OCI-LY7 (cell line): ENCODE results near the gene LRIG1. TPM values are rescaled to one million over a fixed set of nuclear protein-coding genes. Genes with fewer than 3 reads are reported as not detected.

Source experiments
- BruUV-seq: library from RNA; stranded (reverse); fragments of 400-500 nt; replicated peaks from 2 replicates; lab custom pipeline; 2021; lab: Mats Ljungman, UMichigan
- CTCF ChIA-PET: fragments of 300-600 bp; sonication (Branson Sonifier 250); formaldehyde crosslinking; loops from one replicate; lab custom pipeline; 2022; ENCODE audit warnings: antibody characterized with exemption; ENCODE audit not compliant: unreplicated experiment; lab: Charles Lee
- POLR2A ChIA-PET: fragments of 300-600 bp; sonication (Branson Sonifier 250); formaldehyde crosslinking; loops from one replicate; lab custom pipeline; 2022; ENCODE audit warnings: antibody characterized with exemption; lab: Charles Lee
- DNase-seq: peaks from one replicate; pipeline ENCODE4 v3.0.0-alpha.2; 2015; ENCODE audit warnings: low spot score
- H2AFZ ChIP-seq: fragments of 200-600 bp; sonication (generic), shearing (Covaris generic); 2 replicates; pipeline ENCODE4 v1.6.1; 2014; ENCODE audit warnings: mild to moderate bottlenecking, antibody characterized with exemption, low read length, moderate library complexity
- H3K27ac ChIP-seq: fragments of 200-600 bp; sonication (generic); 2 replicates; pipeline ENCODE4 v1.5.1; 2014; ENCODE audit warnings: mixed run types, low read depth, mild to moderate bottlenecking, moderate library complexity, low read length, inconsistent platforms; ENCODE audit not compliant: poor library complexity, severe bottlenecking
- H3K36me3 ChIP-seq: fragments of 200-600 bp; sonication (generic); 2 replicates; pipeline ENCODE4 v1.6.1; 2014; ENCODE audit warnings: mild to moderate bottlenecking, antibody characterized with exemption, low read length, moderate library complexity, mixed read lengths; ENCODE audit not compliant: insufficient read depth
- H3K4me1 ChIP-seq: fragments of 200-600 bp; sonication (generic); 2 replicates; pipeline ENCODE4 v1.5.1; 2014; ENCODE audit warnings: mild to moderate bottlenecking, low read length; ENCODE audit not compliant: insufficient read depth, poor library complexity, severe bottlenecking
- H3K4me2 ChIP-seq: fragments of 200-600 bp; sonication (generic); 2 replicates; pipeline ENCODE4 v1.6.1; 2014; ENCODE audit warnings: mild to moderate bottlenecking, low read length
- H3K4me3 ChIP-seq: fragments of 200-600 bp; sonication (generic); 2 replicates; pipeline ENCODE4 v1.5.1; 2014; ENCODE audit warnings: mild to moderate bottlenecking, low read depth, low read length; ENCODE audit not compliant: poor library complexity, severe bottlenecking
- H3K79me2 ChIP-seq: fragments of 200-600 bp; sonication (generic); 2 replicates; pipeline ENCODE4 v1.6.1; 2016; ENCODE audit warnings: low read depth, mild to moderate bottlenecking, low read length, moderate library complexity, mixed read lengths; ENCODE audit not compliant: insufficient read depth
- H3K9me2 ChIP-seq: fragments of 200-600 bp; sonication (generic); 2 replicates; pipeline ENCODE4 v1.6.1; 2016; ENCODE audit warnings: mild to moderate bottlenecking, low read length, mixed read lengths; ENCODE audit not compliant: insufficient read depth
- H3K9me3 ChIP-seq: fragments of 200-600 bp; sonication (generic); 2 replicates; pipeline ENCODE4 v1.6.1; 2014; ENCODE audit warnings: mild to moderate bottlenecking, mixed run types, low read length, mixed read lengths
- H4K20me1 ChIP-seq: fragments of 200-600 bp; sonication (generic); 2 replicates; pipeline ENCODE4 v1.6.1; 2014; ENCODE audit warnings: mild to moderate bottlenecking, antibody characterized with exemption, low read length, moderate library complexity, mixed read lengths; ENCODE audit not compliant: insufficient read depth
- EZH2phosphoT487 ChIP-seq: fragments of 200-600 bp; sonication (generic); IDR thresholded peaks from 2 replicates; pipeline ENCODE4 v1.6.1; 2018; ENCODE audit warnings: low read depth, borderline replicate concordance, mild to moderate bottlenecking, mixed run types, antibody characterized with exemption, low read length, moderate library complexity, mixed read lengths
- intact Hi-C: fragments of 100-400 bp; cut with micrococcal nuclease; formaldehyde crosslinking; loops from one replicate; pipeline ENCODE4 v1.10.0; 2022; ENCODE audit not compliant: unreplicated experiment
- total RNA-seq, 2 experiments: library from RNA; depleted of rRNA in 1 of 2; stranded (reverse); fragments of >200 nt in 1 of 2; shearing (Covaris generic) in 1 of 2; gene quantifications; 2 replicates each; pipeline ENCODE4 v1.2.3, GENCODE V29; 2014 to 2022
- TF ChIP-seq, protein P1 (sequence below): fragments of 200-600 bp; sonication (generic); conservative IDR thresholded peaks from 2 replicates; pipeline ENCODE4 v1.5.1; 2014; ENCODE audit warnings: mild to moderate bottlenecking, antibody characterized with exemption, low read length, moderate library complexity, mixed read lengths

Gene LRIG1
- total RNA-seq, 2 experiments from 2014 or later = 84.2 to 115 TPM

DNA sequence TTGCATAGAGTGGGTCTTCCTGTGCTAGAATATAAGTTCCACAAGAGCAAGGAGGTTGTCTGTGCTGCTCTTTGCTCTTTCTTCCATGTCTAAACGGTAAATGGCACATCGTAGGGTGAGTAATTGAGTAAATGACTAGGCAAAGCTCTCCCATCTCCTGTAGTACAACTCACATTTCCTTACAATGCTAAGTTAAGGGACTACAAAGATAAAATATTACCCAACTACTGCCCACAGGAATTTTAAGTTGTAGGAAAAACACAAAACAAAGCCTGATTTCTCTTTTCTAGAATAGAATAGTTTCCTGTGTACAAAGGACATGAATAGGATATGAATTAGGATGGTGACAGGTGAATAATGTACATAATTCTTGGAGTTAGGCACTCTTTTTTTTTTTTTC lies 19.9 kb upstream of the LRIG1 start:
- Histone ChIP-seq H3K9me2 (no peaks in the 10 kb centered on the region), H3K4me3 (no peak overlapping the region), H3K9me3 (no peaks in the 10 kb centered on the region), H2AFZ (no peak overlapping the region), H3K4me2 (no peak overlapping the region), H3K79me2 (no peaks in the 10 kb centered on the region), H3K36me3 (no peaks in the 10 kb centered on the region), H3K4me1 (no peaks in the 10 kb centered on the region), H3K27ac (no peak overlapping the region), H4K20me1 (no peaks in the 10 kb centered on the region)
- CTCF ChIA-PET = no interaction called here
- intact Hi-C loops = no loop called here
- no TSS peak for BruUV-seq
- no peak for DNase-seq
- POLR2A ChIA-PET = interaction anchor here (0.6 to 0.8 kb wide), 3 partner anchors 24 to 400 kb away, joined by 3 to 4 read pairs (median 4); no protein-coding TSS in a partner anchor
- no peak for TF ChIP-seq EZH2phosphoT487
- TF ChIP-seq, protein P1, sequence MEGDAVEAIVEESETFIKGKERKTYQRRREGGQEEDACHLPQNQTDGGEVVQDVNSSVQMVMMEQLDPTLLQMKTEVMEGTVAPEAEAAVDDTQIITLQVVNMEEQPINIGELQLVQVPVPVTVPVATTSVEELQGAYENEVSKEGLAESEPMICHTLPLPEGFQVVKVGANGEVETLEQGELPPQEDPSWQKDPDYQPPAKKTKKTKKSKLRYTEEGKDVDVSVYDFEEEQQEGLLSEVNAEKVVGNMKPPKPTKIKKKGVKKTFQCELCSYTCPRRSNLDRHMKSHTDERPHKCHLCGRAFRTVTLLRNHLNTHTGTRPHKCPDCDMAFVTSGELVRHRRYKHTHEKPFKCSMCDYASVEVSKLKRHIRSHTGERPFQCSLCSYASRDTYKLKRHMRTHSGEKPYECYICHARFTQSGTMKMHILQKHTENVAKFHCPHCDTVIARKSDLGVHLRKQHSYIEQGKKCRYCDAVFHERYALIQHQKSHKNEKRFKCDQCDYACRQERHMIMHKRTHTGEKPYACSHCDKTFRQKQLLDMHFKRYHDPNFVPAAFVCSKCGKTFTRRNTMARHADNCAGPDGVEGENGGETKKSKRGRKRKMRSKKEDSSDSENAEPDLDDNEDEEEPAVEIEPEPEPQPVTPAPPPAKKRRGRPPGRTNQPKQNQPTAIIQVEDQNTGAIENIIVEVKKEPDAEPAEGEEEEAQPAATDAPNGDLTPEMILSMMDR = no peak

GRCh38 chr3:66518644-66519043 lies 17.8 kb upstream of the LRIG1 start:
- Histone ChIP-seq H3K4me3 (no peak overlapping the region), H3K79me2 (no peaks in the 10 kb centered on the region), H3K9me3 (no peaks in the 10 kb centered on the region), H2AFZ (no peak overlapping the region), H3K27ac (no peak overlapping the region), H3K36me3 (no peaks in the 10 kb centered on the region), H4K20me1 (no peaks in the 10 kb centered on the region), H3K4me2 (no peak overlapping the region), H3K9me2 (no peaks in the 10 kb centered on the region), H3K4me1 (no peaks in the 10 kb centered on the region)
- intact Hi-C loops = no loop called here
- ChIA-PET CTCF (no interaction called here), POLR2A (interaction anchor here (2.0 kb wide), 1 partner anchor 14 kb away, joined by 9 read pairs; no protein-coding TSS in a partner anchor)
- no peak for DNase-seq
- TF ChIP-seq EZH2phosphoT487 = no peak
- TF ChIP-seq, protein P1 = no peak
- no TSS peak for BruUV-seq

DNA sequence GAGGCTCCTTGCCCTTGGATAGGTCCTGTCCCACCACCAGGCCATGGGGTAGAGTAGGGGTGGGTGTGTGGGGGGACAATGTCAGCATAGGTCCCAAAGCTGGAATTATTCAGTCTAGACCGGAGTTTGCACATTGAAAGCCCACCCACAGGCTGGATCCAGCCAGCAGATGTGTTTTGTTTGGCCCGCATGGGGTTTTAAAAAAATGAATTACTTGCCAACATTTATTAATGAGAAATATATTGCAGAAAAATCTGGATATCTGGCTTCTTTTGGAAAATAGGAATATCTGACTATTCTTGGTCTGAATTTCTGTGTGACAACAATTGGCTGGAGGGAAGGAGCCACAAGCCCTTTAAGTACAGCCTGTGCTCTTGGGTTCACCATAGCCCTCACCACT lies 17.3 kb upstream of the LRIG1 start:
- Histone ChIP-seq H4K20me1 (no peaks in the 10 kb centered on the region), H3K4me2 (no peak overlapping the region), H3K9me2 (no peaks in the 10 kb centered on the region), H3K27ac (no peak overlapping the region), H3K9me3 (no peaks in the 10 kb centered on the region), H2AFZ (no peak overlapping the region), H3K4me3 (no peak overlapping the region), H3K4me1 (no peaks in the 10 kb centered on the region), H3K79me2 (no peaks in the 10 kb centered on the region), H3K36me3 (no peaks in the 10 kb centered on the region)
- CTCF ChIA-PET = no interaction called here
- intact Hi-C loops = no loop called here
- POLR2A ChIA-PET = interaction anchor here (2.0 kb wide), 1 partner anchor 15 kb away, joined by 9 read pairs; no protein-coding TSS in a partner anchor
- no peak for DNase-seq
- TF ChIP-seq EZH2phosphoT487 = no peak
- TF ChIP-seq, protein P1 = no peak
- BruUV-seq = no TSS peak
